HG03520 (cell line): ENCODE data around the gene FOXI1.
"Not testable (repeated sequence)": the region's sequence is repeated elsewhere in the genome, so short reads cannot be mapped to it uniquely, and the experiment has no call there.

Experiments
- ATAC-seq: cut with Tn5 transposase; IDR thresholded peaks from one replicate; pipeline ENCODE4 v1.9.1; 2021; ENCODE audit warnings: mild to moderate bottlenecking, moderate library complexity; ENCODE audit not compliant: unreplicated experiment

FOXI1 gene

GRCh38 chr5:170121321-170121720 is 15.6 kb downstream of the FOXI1 start:
- no peak for ATAC-seq

GRCh38 chr5:170126061-170126460 is 20.4 kb downstream of the FOXI1 start:
- ATAC-seq, result no peak

GRCh38 chr5:170126626-170127025 is 20.9 kb downstream of the FOXI1 start:
- ATAC-seq, result no peak

GRCh38 chr5:170131235-170131634 is 25.5 kb downstream of the FOXI1 start:
- ATAC-seq, result no peak

- no peak for ATAC-seq
These were observed 26.7 kb downstream of the FOXI1 start for GRCh38 chr5:170132269-170132975.

GRCh38 chr5:170132976-170133448 is 27.3 kb downstream of the FOXI1 start:
- ATAC-seq, result no peak

GRCh38 chr5:170135796-170136490 is 30.2 kb downstream of the FOXI1 start:
- ATAC-seq, result no peak

- ATAC-seq, result no peak
These were observed 30.8 kb downstream of the FOXI1 start for GRCh38 chr5:170136506-170136905.

- no peak for ATAC-seq
These were observed 32.1 kb downstream of the FOXI1 start for GRCh38 chr5:170137694-170138214.

GRCh38 chr5:170138273-170138672 is 32.6 kb downstream of the FOXI1 start:
- ATAC-seq, result no peak

- ATAC-seq, result no peak
These were observed 34.2 kb downstream of the FOXI1 start for GRCh38 chr5:170139786-170140335.

- not testable (repeated sequence) for ATAC-seq
These were observed 35.5 kb downstream of the FOXI1 start for GRCh38 chr5:170141196-170141595.

GRCh38 chr5:170141636-170142035 is 35.9 kb downstream of the FOXI1 start:
- no peak for ATAC-seq

GRCh38 chr5:170142196-170142595 is 36.5 kb downstream of the FOXI1 start:
- ATAC-seq, result no peak

- no peak for ATAC-seq
These were observed 37.4 kb downstream of the FOXI1 start for GRCh38 chr5:170143091-170143490.

GRCh38 chr5:170143710-170144109 is 38.0 kb downstream of the FOXI1 start:
- ATAC-seq, result no peak

GRCh38 chr5:170144286-170145023 is 38.8 kb downstream of the FOXI1 start:
- ATAC-seq, result no peak

GRCh38 chr5:170145462-170145861 is 39.8 kb downstream of the FOXI1 start:
- no peak for ATAC-seq

- no peak for ATAC-seq
These were observed 41.5 kb downstream of the FOXI1 start for GRCh38 chr5:170147051-170147752.

- ATAC-seq, result no peak
These were observed 42.1 kb downstream of the FOXI1 start for GRCh38 chr5:170147753-170148264.
